ENCODE results near the gene SLC12A2.

The SLC12A2 gene

GRCh38 chr5:128234928-128235641, 151.5 kb downstream of the SLC12A2 start:
- DNase-seq, result no peak

GRCh38 chr5:128236334-128236733, 152.8 kb downstream of the SLC12A2 start:
- no peak for DNase-seq

- DNase-seq, result no peak
Measured at GRCh38 chr5:128237000-128237399, 153.4 kb downstream of the SLC12A2 start.

- DNase-seq, result no peak
Measured at GRCh38 chr5:128237546-128237945, 154.0 kb downstream of the SLC12A2 start.
